ENCODE measurements around the gene ADAM33. TPM values are rescaled to one million over a fixed set of nuclear protein-coding genes. Genes with fewer than 3 reads are reported as not detected.

The ADAM33 gene
- total and polyA plus RNA-seq, 2 donors (not counting 1 experiment from before 2014, with no cell fraction given): not detected

GRCh38 chr20:3621111-3621510, 60.7 kb downstream of the ADAM33 start:
- Histone ChIP-seq H3K4me1 (ENCODE audit: control insufficient read depth in 2 of 2, insufficient read depth in 2 of 2, low read length in 2 of 2) (no peaks in the 10 kb centered on the region), H3K9ac (ENCODE audit: low read length) (no peak overlapping the region), H3K36me3 (replicated peaks in 1 of 2; ENCODE audit: control extremely low read depth in 1 of 2, control insufficient read depth in 1 of 2, extremely low read depth in 1 of 2, insufficient read depth in 2 of 2, low read length in 1 of 2) (peaks cover 0 to 2% of the 10 kb centered on the region in 2 experiments), H3K9me3 (ENCODE audit: control extremely low read depth in 1 of 3, control insufficient read depth in 2 of 3, insufficient read depth in 1 of 3, low read length in 2 of 3) (no peaks in the 10 kb centered on the region), H2AFZ (ENCODE audit: insufficient read depth, low read depth, low read length, poor library complexity, severe bottlenecking) (no peak overlapping the region), H3K27ac (ENCODE audit: low read length in 2 of 2) (no peak overlapping the region), H3K27me3 (replicated peaks in 1 of 4; ENCODE audit: control extremely low read depth in 1 of 4, control insufficient read depth in 3 of 4, insufficient read depth in 4 of 4, low read length in 3 of 4) (no peaks in the 10 kb centered on the region), H4K20me1 (ENCODE audit: control insufficient read depth, insufficient read depth, low read length, poor library complexity, severe bottlenecking) (no peaks in the 10 kb centered on the region), H3K4me2 (replicated peaks; ENCODE audit: low read depth, low read length, poor library complexity, severe bottlenecking) (no peak overlapping the region), H3K4me3 (ENCODE audit: control extremely low read depth in 1 of 5, extremely low read depth in 1 of 5, insufficient read depth in 1 of 5, low read depth in 2 of 5, low read length in 4 of 5) (no peak overlapping the region), H3K79me2 (ENCODE audit: control insufficient read depth, insufficient read depth, low read length) (no peaks in the 10 kb centered on the region)
- Mint-ChIP-seq H3K4me3 (no peak overlapping the region), H3K4me1 (no peaks in the 10 kb centered on the region), H3K9me3 (ENCODE audit: insufficient read depth) (no peaks in the 10 kb centered on the region), H3K27ac (no peak overlapping the region), H3K27me3 (no peaks in the 10 kb centered on the region)
- WGBS (ENCODE audit: insufficient coverage): 100% methylated on average over 3 of the region's 8 CpGs
- intact Hi-C loops (cut with micrococcal nuclease): no loop called here
- POLR2A ChIA-PET: no interaction called here
- no peak for ATAC-seq (ENCODE audit: low read depth)
- no peak for TF ChIP-seq CTCF (IDR thresholded peaks at IDR 0.05)
- TF ChIP-seq EZH2 (IDR thresholded peaks at IDR 0.05; ENCODE audit: borderline replicate concordance, insufficient read depth, low read depth, low read length, poor library complexity, severe bottlenecking): no peak
- no peak for DNase-seq
- CTCF ChIA-PET: no interaction called here

Other genes starting within 250 kb of the ADAM33 start
- 18.3 and 19.5 TPM in 2 replicates for gene ATRN, start 211.0 kb downstream of the ADAM33 start, total RNA-seq
- 5.8 and 7.6 TPM in 2 replicates for gene ATRN, start 211.0 kb downstream of the ADAM33 start, polyA plus RNA-seq
- gene GFRA4, start 18.6 kb downstream of the ADAM33 start, total RNA-seq: not detected in 2 replicates
- gene GFRA4, start 18.6 kb downstream of the ADAM33 start, polyA plus RNA-seq: not detected in 2 replicates
- gene SIGLEC1, start 30.6 kb upstream of the ADAM33 start, total RNA-seq: 0.15 TPM in 2 replicates
- gene SIGLEC1, start 30.6 kb upstream of the ADAM33 start, polyA plus RNA-seq: 0.06 and 0.13 TPM in 2 replicates
- gene HSPA12B, start 50.7 kb upstream of the ADAM33 start, total RNA-seq: not detected in 2 replicates
- not detected in 2 replicates for gene HSPA12B, start 50.7 kb upstream of the ADAM33 start, polyA plus RNA-seq
- 18.4 and 19.1 TPM in 2 replicates for gene ADISSP, start 85.7 kb upstream of the ADAM33 start, total RNA-seq
- gene ADISSP, start 85.7 kb upstream of the ADAM33 start, polyA plus RNA-seq: 20.0 and 28.8 TPM in 2 replicates
- gene SPEF1, start 99.4 kb upstream of the ADAM33 start, total RNA-seq: not detected in 2 replicates
- gene SPEF1, start 99.4 kb upstream of the ADAM33 start, polyA plus RNA-seq: not detected in 2 replicates
- 43.7 and 46.4 TPM in 2 replicates for gene CENPB, start 104.7 kb upstream of the ADAM33 start, total RNA-seq
- 11.2 and 13.3 TPM in 2 replicates for gene CENPB, start 104.7 kb upstream of the ADAM33 start, polyA plus RNA-seq
- gene CDC25B, start 114.3 kb upstream of the ADAM33 start, total RNA-seq: 72.3 and 77.3 TPM in 2 replicates
- gene CDC25B, start 114.3 kb upstream of the ADAM33 start, polyA plus RNA-seq: 114 and 196 TPM in 2 replicates
- 12.6 and 12.8 TPM in 2 replicates for gene AP5S1, start 138.5 kb upstream of the ADAM33 start, total RNA-seq
- gene AP5S1, start 138.5 kb upstream of the ADAM33 start, polyA plus RNA-seq: 7.5 and 9.2 TPM in 2 replicates
- gene MAVS, start 164.8 kb upstream of the ADAM33 start, total RNA-seq: 52.2 and 53.3 TPM in 2 replicates
- 14.7 and 17.2 TPM in 2 replicates for gene MAVS, start 164.8 kb upstream of the ADAM33 start, polyA plus RNA-seq
- 63.3 and 70.6 TPM in 2 replicates for gene PANK2, start 207.4 kb upstream of the ADAM33 start, total RNA-seq
- 17.9 and 20.5 TPM in 2 replicates for gene PANK2, start 207.4 kb upstream of the ADAM33 start, polyA plus RNA-seq

Data from B cell (primary cell).